CD8-positive, alpha-beta memory T cell (primary cell): Measurements from ENCODE around the gene PDX1. TPM values are rescaled to one million over a fixed set of nuclear protein-coding genes. Genes with fewer than 3 reads are reported as not detected.
"Not testable (repeated sequence)": the region's sequence is repeated elsewhere in the genome, so short reads cannot be mapped to it uniquely, and the experiment has no call there.

ENCODE experiments used
- CTCF ChIA-PET: fragments of 350-600 bp; sonication (Branson Sonifier 250); formaldehyde crosslinking; loops from one replicate; lab custom pipeline; 2021; ENCODE audit warnings: antibody characterized with exemption; lab: Charles Lee
- POLR2A ChIA-PET: fragments of 350-600 bp; sonication (Branson Sonifier 250); formaldehyde crosslinking; loops from one replicate; lab custom pipeline; 2021; ENCODE audit warnings: antibody characterized with exemption; lab: Charles Lee
- DNase-seq, 5 donors: peaks; one replicate each; pipeline versions ENCODE4 v3.0.0 to v3.0.0-alpha.2; 2020 to 2022; ENCODE audit warnings: mixed read lengths in 1 of 5
- H3K27ac ChIP-seq: one replicate; pipeline ENCODE4 v1.7.0; 2013; ENCODE audit warnings: low read depth, mild to moderate bottlenecking, low read length, moderate library complexity
- H3K27me3 ChIP-seq: 2 replicates; pipeline ENCODE4 v1.7.0; 2013; ENCODE audit warnings: low read length, mild to moderate bottlenecking; ENCODE audit not compliant: insufficient read depth, poor library complexity, severe bottlenecking
- H3K36me3 ChIP-seq: 2 replicates; pipeline ENCODE4 v1.7.0; 2013; ENCODE audit warnings: mild to moderate bottlenecking, low read length, moderate library complexity; ENCODE audit not compliant: insufficient read depth
- H3K4me1 ChIP-seq: 2 replicates; pipeline ENCODE4 v1.7.0; 2013; ENCODE audit warnings: mild to moderate bottlenecking, low read length, moderate library complexity; ENCODE audit not compliant: insufficient read depth
- H3K4me3 ChIP-seq: 2 replicates; pipeline ENCODE4 v1.7.0; 2013; ENCODE audit warnings: mild to moderate bottlenecking, low read length
- H3K9me3 ChIP-seq: 2 replicates; pipeline ENCODE4 v1.7.0; 2013; ENCODE audit warnings: mild to moderate bottlenecking, low read length
- H3K27ac Mint-ChIP-seq, 8 donors: one replicate each; pipeline ENCODE4 v1.8.0; 2020 to 2021; ENCODE audit warnings: mixed read lengths in 8 of 8, mild to moderate bottlenecking in 6 of 8, inconsistent platforms in 3 of 8, moderate library complexity in 3 of 8
- H3K27me3 Mint-ChIP-seq, 2 donors: one replicate each; pipeline ENCODE4 v1.8.0; 2020 to 2021; ENCODE audit warnings: mixed read lengths in 2 of 2, mild to moderate bottlenecking in 1 of 2, moderate library complexity in 1 of 2
- H3K36me3 Mint-ChIP-seq, 3 donors: one replicate each; pipeline ENCODE4 v1.8.0; 2020 to 2021; ENCODE audit warnings: mixed read lengths in 3 of 3, inconsistent platforms in 1 of 3, mild to moderate bottlenecking in 1 of 3
- H3K4me1 Mint-ChIP-seq, 3 donors: one replicate each; pipeline ENCODE4 v1.8.0; 2020 to 2021; ENCODE audit warnings: mixed read lengths in 3 of 3, inconsistent platforms in 1 of 3, mild to moderate bottlenecking in 1 of 3
- H3K4me3 Mint-ChIP-seq, 7 donors: one replicate each; pipeline ENCODE4 v1.8.0; 2020 to 2021; ENCODE audit warnings: mixed read lengths in 7 of 7, mild to moderate bottlenecking in 6 of 7, moderate library complexity in 4 of 7, inconsistent platforms in 2 of 7
- H3K9me3 Mint-ChIP-seq, 5 donors: one replicate each; pipeline ENCODE4 v1.8.0; 2020 to 2022; ENCODE audit warnings: mixed read lengths in 5 of 5, mild to moderate bottlenecking in 3 of 5, moderate library complexity in 2 of 5, inconsistent platforms in 1 of 5
- polyA plus RNA-seq: library from polyadenylated mRNA; unstranded; fragments of 300-500 nt; fragmentation: Illumina TruSeq; gene quantifications from one replicate; pipeline ENCODE4 v1.2.3, GENCODE V29; 2021
- total RNA-seq, 2 experiments: library from RNA; stranded (reverse); gene quantifications; one replicate each; pipeline ENCODE4 v1.2.3, GENCODE V29; 2021

PDX1 gene
- total and polyA plus RNA-seq, 3 experiments from 2014 or later = not detected

GRCh38 chr13:27964206-27964605 lies 44.4 kb downstream of the PDX1 start:
- peaks cover 11 to 50% (median 19%) of the 10 kb centered on the region in 3 donors for H3K4me1 Mint-ChIP-seq
- H3K27ac ChIP-seq, H3K36me3 ChIP-seq, H3K9me3 ChIP-seq, POLR2A ChIA-PET, H3K36me3 Mint-ChIP-seq, H3K4me1 ChIP-seq, H3K4me3 ChIP-seq, H3K9me3 Mint-ChIP-seq, H3K4me3 Mint-ChIP-seq, DNase-seq: not testable (repeated sequence)
- peaks cover 28% of the 10 kb centered on the region for H3K27me3 ChIP-seq
- peaks cover 61 to 75% of the 10 kb centered on the region in 2 donors for H3K27me3 Mint-ChIP-seq
- CTCF ChIA-PET = interaction anchor here (1.1 kb wide), 1 partner anchor 602 kb away, joined by 3 read pairs; no protein-coding TSS in a partner anchor
- H3K27ac Mint-ChIP-seq = peak overlapping the region in 1 of 8 donors; percentile 57

GRCh38 chr13:27964741-27965323 lies 45.0 kb downstream of the PDX1 start:
- Mint-ChIP-seq H3K27me3 (peaks cover 61 to 75% of the 10 kb centered on the region in 2 donors), H3K9me3 (no peaks in the 10 kb centered on the region), H3K27ac (no peak overlapping the region), H3K36me3 (peaks cover 0 to 1% (median 0%) of the 10 kb centered on the region in 3 donors), H3K4me3 (no peak overlapping the region), H3K4me1 (peaks cover 13 to 57% (median 22%) of the 10 kb centered on the region in 3 donors)
- H3K27ac ChIP-seq = no peak overlapping the region
- peaks cover 6% of the 10 kb centered on the region for H3K4me1 ChIP-seq
- POLR2A ChIA-PET = no interaction called here
- no peaks in the 10 kb centered on the region for H3K9me3 ChIP-seq
- no peak for DNase-seq
- H3K36me3 ChIP-seq = no peaks in the 10 kb centered on the region
- H3K4me3 ChIP-seq = no peak overlapping the region
- H3K27me3 ChIP-seq = peaks cover 34% of the 10 kb centered on the region
- CTCF ChIA-PET = interaction anchor here (1.1 kb wide), 1 partner anchor 603 kb away, joined by 3 read pairs; no protein-coding TSS in a partner anchor

- Mint-ChIP-seq H3K4me1 (peaks cover 11 to 53% (median 18%) of the 10 kb centered on the region in 3 donors), H3K27ac (no peak overlapping the region), H3K4me3 (no peak overlapping the region), H3K27me3 (peaks cover 58 to 75% of the 10 kb centered on the region in 2 donors), H3K9me3 (no peaks in the 10 kb centered on the region), H3K36me3 (peaks cover 0 to 1% (median 0%) of the 10 kb centered on the region in 3 donors)
- DNase-seq = no peak
- H3K4me3 ChIP-seq = no peak overlapping the region
- H3K36me3 ChIP-seq = no peaks in the 10 kb centered on the region
- peaks cover 33% of the 10 kb centered on the region for H3K27me3 ChIP-seq
- POLR2A ChIA-PET = no interaction called here
- CTCF ChIA-PET = interaction anchor here (0.7 to 1.1 kb wide), 2 partner anchors 18 to 603 kb away, joined by 3 to 4 read pairs; no protein-coding TSS in a partner anchor
- no peaks in the 10 kb centered on the region for H3K9me3 ChIP-seq
- no peak overlapping the region for H3K27ac ChIP-seq
- H3K4me1 ChIP-seq = peaks cover 4% of the 10 kb centered on the region
Observed at GRCh38 chr13:27965343-27965739, 45.5 kb downstream of the PDX1 start.

GRCh38 chr13:27965740-27966640 lies 46.2 kb downstream of the PDX1 start:
- H3K4me1 ChIP-seq = no peaks in the 10 kb centered on the region
- no peak overlapping the region for H3K4me3 ChIP-seq
- ChIA-PET POLR2A (no interaction called here), CTCF (interaction anchor here (0.7 kb wide), 1 partner anchor 17 kb away, joined by 4 read pairs; no protein-coding TSS in a partner anchor)
- DNase-seq = no peak
- no peaks in the 10 kb centered on the region for H3K9me3 ChIP-seq
- peaks cover 30% of the 10 kb centered on the region for H3K27me3 ChIP-seq
- Mint-ChIP-seq H3K4me3 (peak overlapping the region in 1 of 7 donors; percentile 36), H3K9me3 (no peaks in the 10 kb centered on the region), H3K27ac (no peak overlapping the region), H3K36me3 (peaks cover 0 to 1% (median 0%) of the 10 kb centered on the region in 3 donors), H3K4me1 (peaks cover 11 to 52% (median 18%) of the 10 kb centered on the region in 3 donors), H3K27me3 (peaks cover 64 to 82% of the 10 kb centered on the region in 2 donors)
- no peak overlapping the region for H3K27ac ChIP-seq
- no peaks in the 10 kb centered on the region for H3K36me3 ChIP-seq

GRCh38 chr13:27966641-27967202 lies 46.9 kb downstream of the PDX1 start:
- POLR2A ChIA-PET = no interaction called here
- CTCF ChIA-PET = no interaction called here

GRCh38 chr13:27967203-27967735 lies 47.5 kb downstream of the PDX1 start:
- H3K27ac Mint-ChIP-seq = peak overlapping the region in 1 of 8 donors; percentile 59
- CTCF ChIA-PET = no interaction called here
- H3K9me3 Mint-ChIP-seq = no peaks in the 10 kb centered on the region

More at GRCh38 chr13:27966641-27967202, 46.9 kb downstream of the PDX1 start:
- Histone ChIP-seq H3K4me3 (no peak overlapping the region), H3K36me3 (no peaks in the 10 kb centered on the region), H3K4me1 (no peaks in the 10 kb centered on the region), H3K27me3 (peaks cover 35% of the 10 kb centered on the region), H3K27ac (no peak overlapping the region), H3K9me3 (no peaks in the 10 kb centered on the region)
- DNase-seq = no peak
- H3K4me3 Mint-ChIP-seq = no peak overlapping the region
- peaks cover 0 to 1% (median 0%) of the 10 kb centered on the region in 3 donors for H3K36me3 Mint-ChIP-seq
- peaks cover 64 to 84% of the 10 kb centered on the region in 2 donors for H3K27me3 Mint-ChIP-seq
- no peak overlapping the region for H3K27ac Mint-ChIP-seq
- peaks cover 9 to 45% (median 13%) of the 10 kb centered on the region in 3 donors for H3K4me1 Mint-ChIP-seq
- no peaks in the 10 kb centered on the region for H3K9me3 Mint-ChIP-seq

GRCh38 chr13:27967736-27968315 lies 48.0 kb downstream of the PDX1 start:
- Histone ChIP-seq H3K27me3 (peaks cover 37% of the 10 kb centered on the region), H3K4me1 (no peaks in the 10 kb centered on the region), H3K27ac (no peak overlapping the region), H3K4me3 (no peak overlapping the region), H3K36me3 (no peaks in the 10 kb centered on the region), H3K9me3 (no peaks in the 10 kb centered on the region)
- peak overlapping the region in 1 of 8 donors; percentile 39 for H3K27ac Mint-ChIP-seq
- peaks cover 0 to 1% (median 0%) of the 10 kb centered on the region in 3 donors for H3K36me3 Mint-ChIP-seq
- H3K4me1 Mint-ChIP-seq = peaks cover 9 to 38% (median 13%) of the 10 kb centered on the region in 3 donors
- H3K4me3 Mint-ChIP-seq = peak overlapping the region in 2 of 7 donors; percentile 17 to 19
- POLR2A ChIA-PET = no interaction called here
- H3K9me3 Mint-ChIP-seq = no peaks in the 10 kb centered on the region
- H3K27me3 Mint-ChIP-seq = peaks cover 67 to 80% of the 10 kb centered on the region in 2 donors
- CTCF ChIA-PET = no interaction called here
- DNase-seq = no peak

More at GRCh38 chr13:27967203-27967735, 47.5 kb downstream of the PDX1 start:
- Histone ChIP-seq H3K27ac (no peak overlapping the region), H3K9me3 (no peaks in the 10 kb centered on the region), H3K4me3 (no peak overlapping the region), H3K4me1 (no peaks in the 10 kb centered on the region), H3K27me3 (peaks cover 37% of the 10 kb centered on the region), H3K36me3 (no peaks in the 10 kb centered on the region)
- peaks cover 0 to 1% (median 0%) of the 10 kb centered on the region in 3 donors for H3K36me3 Mint-ChIP-seq
- H3K4me1 Mint-ChIP-seq = peaks cover 9 to 42% (median 13%) of the 10 kb centered on the region in 3 donors
- no peak for DNase-seq
- H3K4me3 Mint-ChIP-seq = peak overlapping the region in 3 of 7 donors; percentile 17 to 88 (median 19)
- H3K27me3 Mint-ChIP-seq = peaks cover 65 to 83% of the 10 kb centered on the region in 2 donors
- POLR2A ChIA-PET = no interaction called here
